ENCODE results near the gene DNAJA2.

GRCh38 chr16:46962629-46963028 is 10.8 kb downstream of the DNAJA2 start:
- TF ChIP-seq, protein P1, sequence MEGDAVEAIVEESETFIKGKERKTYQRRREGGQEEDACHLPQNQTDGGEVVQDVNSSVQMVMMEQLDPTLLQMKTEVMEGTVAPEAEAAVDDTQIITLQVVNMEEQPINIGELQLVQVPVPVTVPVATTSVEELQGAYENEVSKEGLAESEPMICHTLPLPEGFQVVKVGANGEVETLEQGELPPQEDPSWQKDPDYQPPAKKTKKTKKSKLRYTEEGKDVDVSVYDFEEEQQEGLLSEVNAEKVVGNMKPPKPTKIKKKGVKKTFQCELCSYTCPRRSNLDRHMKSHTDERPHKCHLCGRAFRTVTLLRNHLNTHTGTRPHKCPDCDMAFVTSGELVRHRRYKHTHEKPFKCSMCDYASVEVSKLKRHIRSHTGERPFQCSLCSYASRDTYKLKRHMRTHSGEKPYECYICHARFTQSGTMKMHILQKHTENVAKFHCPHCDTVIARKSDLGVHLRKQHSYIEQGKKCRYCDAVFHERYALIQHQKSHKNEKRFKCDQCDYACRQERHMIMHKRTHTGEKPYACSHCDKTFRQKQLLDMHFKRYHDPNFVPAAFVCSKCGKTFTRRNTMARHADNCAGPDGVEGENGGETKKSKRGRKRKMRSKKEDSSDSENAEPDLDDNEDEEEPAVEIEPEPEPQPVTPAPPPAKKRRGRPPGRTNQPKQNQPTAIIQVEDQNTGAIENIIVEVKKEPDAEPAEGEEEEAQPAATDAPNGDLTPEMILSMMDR (tag by site-specific recombination; IDR thresholded peaks at IDR 0.05), result no peak
- TF ChIP-seq ATF2 (tag by site-specific recombination; IDR thresholded peaks at IDR 0.05; ENCODE audit: low read depth), result no peak
- TF ChIP-seq, protein P2, sequence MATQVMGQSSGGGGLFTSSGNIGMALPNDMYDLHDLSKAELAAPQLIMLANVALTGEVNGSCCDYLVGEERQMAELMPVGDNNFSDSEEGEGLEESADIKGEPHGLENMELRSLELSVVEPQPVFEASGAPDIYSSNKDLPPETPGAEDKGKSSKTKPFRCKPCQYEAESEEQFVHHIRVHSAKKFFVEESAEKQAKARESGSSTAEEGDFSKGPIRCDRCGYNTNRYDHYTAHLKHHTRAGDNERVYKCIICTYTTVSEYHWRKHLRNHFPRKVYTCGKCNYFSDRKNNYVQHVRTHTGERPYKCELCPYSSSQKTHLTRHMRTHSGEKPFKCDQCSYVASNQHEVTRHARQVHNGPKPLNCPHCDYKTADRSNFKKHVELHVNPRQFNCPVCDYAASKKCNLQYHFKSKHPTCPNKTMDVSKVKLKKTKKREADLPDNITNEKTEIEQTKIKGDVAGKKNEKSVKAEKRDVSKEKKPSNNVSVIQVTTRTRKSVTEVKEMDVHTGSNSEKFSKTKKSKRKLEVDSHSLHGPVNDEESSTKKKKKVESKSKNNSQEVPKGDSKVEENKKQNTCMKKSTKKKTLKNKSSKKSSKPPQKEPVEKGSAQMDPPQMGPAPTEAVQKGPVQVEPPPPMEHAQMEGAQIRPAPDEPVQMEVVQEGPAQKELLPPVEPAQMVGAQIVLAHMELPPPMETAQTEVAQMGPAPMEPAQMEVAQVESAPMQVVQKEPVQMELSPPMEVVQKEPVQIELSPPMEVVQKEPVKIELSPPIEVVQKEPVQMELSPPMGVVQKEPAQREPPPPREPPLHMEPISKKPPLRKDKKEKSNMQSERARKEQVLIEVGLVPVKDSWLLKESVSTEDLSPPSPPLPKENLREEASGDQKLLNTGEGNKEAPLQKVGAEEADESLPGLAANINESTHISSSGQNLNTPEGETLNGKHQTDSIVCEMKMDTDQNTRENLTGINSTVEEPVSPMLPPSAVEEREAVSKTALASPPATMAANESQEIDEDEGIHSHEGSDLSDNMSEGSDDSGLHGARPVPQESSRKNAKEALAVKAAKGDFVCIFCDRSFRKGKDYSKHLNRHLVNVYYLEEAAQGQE (tag by site-specific recombination; IDR thresholded peaks at IDR 0.05), result no peak
- TF ChIP-seq PRDM4 (tag by site-specific recombination; IDR thresholded peaks at IDR 0.05), result no peak
- TF ChIP-seq, protein P3, sequence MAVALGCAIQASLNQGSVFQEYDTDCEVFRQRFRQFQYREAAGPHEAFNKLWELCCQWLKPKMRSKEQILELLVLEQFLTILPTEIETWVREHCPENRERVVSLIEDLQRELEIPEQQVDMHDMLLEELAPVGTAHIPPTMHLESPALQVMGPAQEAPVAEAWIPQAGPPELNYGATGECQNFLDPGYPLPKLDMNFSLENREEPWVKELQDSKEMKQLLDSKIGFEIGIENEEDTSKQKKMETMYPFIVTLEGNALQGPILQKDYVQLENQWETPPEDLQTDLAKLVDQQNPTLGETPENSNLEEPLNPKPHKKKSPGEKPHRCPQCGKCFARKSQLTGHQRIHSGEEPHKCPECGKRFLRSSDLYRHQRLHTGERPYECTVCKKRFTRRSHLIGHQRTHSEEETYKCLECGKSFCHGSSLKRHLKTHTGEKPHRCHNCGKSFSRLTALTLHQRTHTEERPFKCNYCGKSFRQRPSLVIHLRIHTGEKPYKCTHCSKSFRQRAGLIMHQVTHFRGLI (tag by site-specific recombination; IDR thresholded peaks at IDR 0.05), result no peak
- TF ChIP-seq ZNF24 (tag by site-specific recombination; IDR thresholded peaks at IDR 0.05), result no peak
- no peak for TF ChIP-seq MEIS1 (CRISPR knock-in tag; IDR thresholded peaks at IDR 0.05; ENCODE audit: borderline replicate concordance)
- no peak for TF ChIP-seq TCF7L2 (IDR thresholded peaks at IDR 0.05; ENCODE audit: borderline replicate concordance, low read depth, low read length)
- TF ChIP-seq WT1 (tag by site-specific recombination; IDR thresholded peaks at IDR 0.05), result no peak

All from HEK293 (cell line).